ENCODE data around the gene PIKFYVE. TPM values are rescaled to one million over a fixed set of nuclear protein-coding genes. Genes with fewer than 3 reads are reported as not detected.

PIKFYVE gene
- total and polyA plus RNA-seq, 2 experiments from 2014 or later, result 7.3 to 24.3 TPM

- TF ChIP-seq, protein P1, sequence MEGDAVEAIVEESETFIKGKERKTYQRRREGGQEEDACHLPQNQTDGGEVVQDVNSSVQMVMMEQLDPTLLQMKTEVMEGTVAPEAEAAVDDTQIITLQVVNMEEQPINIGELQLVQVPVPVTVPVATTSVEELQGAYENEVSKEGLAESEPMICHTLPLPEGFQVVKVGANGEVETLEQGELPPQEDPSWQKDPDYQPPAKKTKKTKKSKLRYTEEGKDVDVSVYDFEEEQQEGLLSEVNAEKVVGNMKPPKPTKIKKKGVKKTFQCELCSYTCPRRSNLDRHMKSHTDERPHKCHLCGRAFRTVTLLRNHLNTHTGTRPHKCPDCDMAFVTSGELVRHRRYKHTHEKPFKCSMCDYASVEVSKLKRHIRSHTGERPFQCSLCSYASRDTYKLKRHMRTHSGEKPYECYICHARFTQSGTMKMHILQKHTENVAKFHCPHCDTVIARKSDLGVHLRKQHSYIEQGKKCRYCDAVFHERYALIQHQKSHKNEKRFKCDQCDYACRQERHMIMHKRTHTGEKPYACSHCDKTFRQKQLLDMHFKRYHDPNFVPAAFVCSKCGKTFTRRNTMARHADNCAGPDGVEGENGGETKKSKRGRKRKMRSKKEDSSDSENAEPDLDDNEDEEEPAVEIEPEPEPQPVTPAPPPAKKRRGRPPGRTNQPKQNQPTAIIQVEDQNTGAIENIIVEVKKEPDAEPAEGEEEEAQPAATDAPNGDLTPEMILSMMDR (IDR thresholded peaks at IDR 0.05; ENCODE audit: low read depth, low read length), result no peak
- peak overlapping the region; percentile 71 for H3K4me3 ChIP-seq
- H3K27ac ChIP-seq, result peak overlapping the region; percentile 96
- H3K27me3 ChIP-seq, result no peaks in the 10 kb centered on the region
- no peaks in the 10 kb centered on the region for H3K9me3 ChIP-seq (ENCODE audit: low read depth)
- peaks cover 32% of the 10 kb centered on the region for H3K4me1 ChIP-seq (ENCODE audit: low read depth)
- peak in 1 of 2 donors; percentile 18 for DNase-seq (ENCODE audit: low read depth in 1 of 2, low spot score in 1 of 2)
- H3K36me3 ChIP-seq, result peaks cover 24% of the 10 kb centered on the region
Observed at GRCh38 chr2:208252716-208253492, 13.2 kb upstream of the PIKFYVE start.

GRCh38 chr2:208253600-208254117 lies 12.4 kb upstream of the PIKFYVE start:
- peak overlapping the region; percentile 96 for H3K27ac ChIP-seq
- TF ChIP-seq, protein P1 (IDR thresholded peaks at IDR 0.05; ENCODE audit: low read depth, low read length), result no peak
- H3K4me1 ChIP-seq (ENCODE audit: low read depth), result peaks cover 32% of the 10 kb centered on the region
- H3K4me3 ChIP-seq, result peak overlapping the region; percentile 71
- no peaks in the 10 kb centered on the region for H3K27me3 ChIP-seq
- no peaks in the 10 kb centered on the region for H3K9me3 ChIP-seq (ENCODE audit: low read depth)
- H3K36me3 ChIP-seq, result peaks cover 16% of the 10 kb centered on the region
- DNase-seq (ENCODE audit: low read depth in 1 of 2, low spot score in 1 of 2), result peak in 1 of 2 donors; percentile 40

GRCh38 chr2:208254118-208254870 lies 11.8 kb upstream of the PIKFYVE start:
- no peaks in the 10 kb centered on the region for H3K9me3 ChIP-seq (ENCODE audit: low read depth)
- H3K36me3 ChIP-seq, result peaks cover 14% of the 10 kb centered on the region
- peak overlapping the region; percentile 71 for H3K4me3 ChIP-seq
- DNase-seq (ENCODE audit: low read depth in 1 of 2, low spot score in 1 of 2), result peak; percentile 83 to 93
- peak overlapping the region; percentile 96 for H3K27ac ChIP-seq
- H3K4me1 ChIP-seq (ENCODE audit: low read depth), result peaks cover 32% of the 10 kb centered on the region
- TF ChIP-seq, protein P1 (IDR thresholded peaks at IDR 0.05; ENCODE audit: low read depth, low read length), result peak; percentile 83
- H3K27me3 ChIP-seq, result no peaks in the 10 kb centered on the region

- peak within 1 kb of the TSS; percentile 71 for H3K4me3 ChIP-seq
- peak; percentile 96 to 98 for DNase-seq (ENCODE audit: low read depth in 1 of 2, low spot score in 1 of 2)
- TF ChIP-seq, protein P1 (IDR thresholded peaks at IDR 0.05; ENCODE audit: low read depth, low read length), result peak; percentile 63
Observed at GRCh38 chr2:208254871-208255556, 11.0 kb upstream of the PIKFYVE start, which contains the start of gene IDH1. Gene IDH1, minus strand, starts transcription at chr2:208255071. Its CDS starts 3,520 bp downstream, at chr2:208251551.

DNA sequence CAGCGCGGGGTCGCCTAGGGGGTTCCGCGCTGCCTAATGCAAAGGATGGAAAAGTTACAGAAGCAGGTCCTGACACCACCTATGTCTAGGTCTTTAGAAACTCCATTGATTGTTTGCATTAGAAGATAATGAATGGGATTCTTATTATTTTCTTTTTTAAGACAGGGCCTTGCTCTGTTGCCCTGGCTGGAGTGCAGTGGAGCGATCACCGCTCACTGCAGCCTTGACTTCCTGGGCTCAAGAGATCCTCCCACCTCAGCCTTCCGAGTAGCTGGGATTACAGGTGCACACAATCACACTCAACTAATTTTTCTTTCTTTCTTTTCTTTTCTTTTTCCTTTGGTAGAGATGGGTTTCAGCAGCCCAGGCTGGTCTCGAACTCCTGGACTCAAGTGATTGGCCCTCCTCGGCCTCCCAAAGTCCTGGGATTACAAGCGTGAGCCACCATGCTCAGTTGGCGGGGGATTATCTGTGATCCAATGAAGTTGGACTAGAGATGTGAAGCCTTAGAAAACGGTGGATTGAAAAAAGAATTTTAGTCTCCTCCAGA lies 10.4 kb upstream of the PIKFYVE start:
- Histone ChIP-seq H3K27me3 (no peaks in the 10 kb centered on the region), H3K36me3 (peaks cover 4% of the 10 kb centered on the region), H3K4me3 (peak overlapping the region; percentile 71), H3K27ac (peak overlapping the region; percentile 96), H3K9me3 (ENCODE audit: low read depth) (no peaks in the 10 kb centered on the region), H3K4me1 (ENCODE audit: low read depth) (peaks cover 32% of the 10 kb centered on the region)
- no peak for DNase-seq (ENCODE audit: low read depth in 1 of 2, low spot score in 1 of 2)
- TF ChIP-seq, protein P1 (IDR thresholded peaks at IDR 0.05; ENCODE audit: low read depth, low read length), result no peak

More at GRCh38 chr2:208254871-208255556, 11.0 kb upstream of the PIKFYVE start, which contains the start of gene IDH1:
- Histone ChIP-seq H3K27ac (peak within 1 kb of the TSS; percentile 96), H3K9me3 (ENCODE audit: low read depth) (no peaks in the 10 kb centered on the region), H3K27me3 (no peaks in the 10 kb centered on the region), H3K36me3 (peaks cover 7% of the 10 kb centered on the region), H3K4me1 (ENCODE audit: low read depth) (peaks cover 32% of the 10 kb centered on the region)
